GM21529 (cell line): ENCODE results near the gene F10.

Experiments
- ATAC-seq: cut with Tn5 transposase; IDR thresholded peaks from one replicate; pipeline ENCODE4 v1.9.1; 2021; ENCODE audit not compliant: unreplicated experiment

Gene F10

GRCh38 chr13:113190181-113190580, 67.6 kb downstream of the F10 start:
- ATAC-seq = no peak

GRCh38 chr13:113192279-113192678, 69.7 kb downstream of the F10 start:
- no peak for ATAC-seq

GRCh38 chr13:113192902-113193301, 70.3 kb downstream of the F10 start:
- ATAC-seq = no peak

GRCh38 chr13:113195360-113195759, 72.8 kb downstream of the F10 start:
- ATAC-seq = no peak

- no peak for ATAC-seq
Measured at GRCh38 chr13:113196970-113197737, 74.6 kb downstream of the F10 start.
